T-helper 17 cell (primary cell): ENCODE measurements around the gene GLT8D1. TPM values are rescaled to one million over a fixed set of nuclear protein-coding genes. Genes with fewer than 3 reads are reported as not detected.

ENCODE experiments used
- ATAC-seq: fragments of 150-1000 bp; cut with Tn5 transposase; 2 replicates; pipeline ENCODE4 v1.10.0; 2021; ENCODE audit warnings: mild to moderate bottlenecking, moderate library complexity
- DNase-seq, 3 donors: peaks; one replicate each; pipeline versions ENCODE4 v3.0.0 to v3.0.0-alpha.2; 2020 to 2021
- H3K9me3 ChIP-seq: one replicate; pipeline ENCODE4 v1.7.0; 2013; ENCODE audit warnings: low read length, mild to moderate bottlenecking; ENCODE audit not compliant: control insufficient read depth, poor library complexity, severe bottlenecking
- H3K27ac Mint-ChIP-seq: one replicate; pipeline ENCODE4 v1.8.0; 2022; ENCODE audit warnings: mild to moderate bottlenecking, moderate library complexity, mixed read lengths
- H3K27me3 Mint-ChIP-seq: one replicate; pipeline ENCODE4 v1.8.0; 2022; ENCODE audit warnings: mixed read lengths
- H3K36me3 Mint-ChIP-seq: one replicate; pipeline ENCODE4 v1.8.0; 2022; ENCODE audit warnings: low read depth, mixed read lengths
- H3K4me1 Mint-ChIP-seq: one replicate; pipeline ENCODE4 v1.8.0; 2022; ENCODE audit warnings: mild to moderate bottlenecking, mixed read lengths
- H3K4me3 Mint-ChIP-seq: one replicate; pipeline ENCODE4 v1.8.0; 2022; ENCODE audit warnings: mild to moderate bottlenecking, moderate library complexity, mixed read lengths
- total RNA-seq, 4 donors: library from RNA in 2 of 4; stranded (reverse) in 2 of 4; gene quantifications; one replicate each; pipeline ENCODE4 v1.2.3 and lab custom pipeline; 2022 to 2026

Gene GLT8D1
- total RNA-seq, 2 donors from 2014 or later, result 18.9 to 23.0 TPM

DNA sequence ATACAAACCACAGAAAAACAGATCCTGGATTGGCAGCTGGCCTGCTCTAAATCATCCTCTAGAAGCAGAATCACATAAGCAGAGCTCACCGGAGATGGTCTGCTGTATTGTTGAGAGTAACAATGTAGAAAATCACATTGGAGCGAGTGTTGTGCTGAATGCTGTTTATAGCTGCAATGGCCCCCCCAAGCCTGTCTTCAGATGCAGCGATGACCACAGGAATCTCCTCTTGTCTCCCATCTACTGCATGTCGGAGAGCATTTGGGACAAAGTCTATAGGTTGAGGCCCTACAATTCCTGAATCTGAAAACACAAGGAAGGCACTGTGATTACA is 8.0 kb downstream of the GLT8D1 start:
- H3K27ac Mint-ChIP-seq, result peak overlapping the region; percentile 27
- peaks cover 7% of the 10 kb centered on the region for H3K36me3 Mint-ChIP-seq
- no peaks in the 10 kb centered on the region for H3K9me3 ChIP-seq
- H3K4me3 Mint-ChIP-seq, result no peak overlapping the region
- no peak for ATAC-seq
- peaks cover 8% of the 10 kb centered on the region for H3K4me1 Mint-ChIP-seq
- no peak for DNase-seq
- H3K27me3 Mint-ChIP-seq, result no peaks in the 10 kb centered on the region

DNA sequence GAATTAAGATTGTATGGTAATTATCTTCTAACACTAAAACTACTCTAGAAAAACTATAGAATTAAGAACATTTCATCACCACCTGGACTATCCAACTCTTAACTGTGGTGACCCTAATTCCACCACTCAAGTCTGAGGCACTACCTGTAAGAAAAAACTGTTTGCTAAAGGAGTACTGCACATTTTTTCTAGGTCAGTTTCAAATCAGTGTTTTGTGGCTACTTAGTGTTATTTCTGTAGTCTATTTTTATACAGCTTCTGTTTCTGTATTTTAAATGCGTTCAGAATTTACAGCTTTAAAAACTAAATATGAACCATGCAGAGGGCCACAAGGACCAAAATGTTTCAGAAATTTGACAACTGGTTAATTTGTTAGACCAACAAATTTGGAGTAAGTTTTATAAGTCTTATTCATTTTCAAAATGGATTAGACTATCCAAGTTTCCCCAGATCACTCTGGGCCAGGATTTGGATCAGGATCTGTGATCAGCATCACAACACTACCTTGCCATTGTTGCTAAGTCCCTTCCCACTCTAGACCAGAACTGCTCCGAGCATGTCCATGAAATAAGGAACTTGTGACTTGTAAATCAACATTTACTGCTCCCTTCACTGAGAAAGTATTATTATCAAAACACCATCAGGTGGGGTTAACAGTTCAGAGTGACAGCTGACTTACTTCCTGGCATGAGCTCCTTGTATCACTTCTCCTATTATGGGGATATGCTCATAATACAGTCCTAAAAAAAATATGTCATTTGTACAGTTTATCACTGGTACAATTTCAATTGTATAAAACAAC is 8.6 kb downstream of the GLT8D1 start:
- no peak for DNase-seq
- peak overlapping the region; percentile 27 for H3K27ac Mint-ChIP-seq
- no peak overlapping the region for H3K4me3 Mint-ChIP-seq
- ATAC-seq, result no peak
- H3K36me3 Mint-ChIP-seq, result peaks cover 7% of the 10 kb centered on the region
- peaks cover 8% of the 10 kb centered on the region for H3K4me1 Mint-ChIP-seq
- no peaks in the 10 kb centered on the region for H3K9me3 ChIP-seq
- H3K27me3 Mint-ChIP-seq, result no peaks in the 10 kb centered on the region

DNA sequence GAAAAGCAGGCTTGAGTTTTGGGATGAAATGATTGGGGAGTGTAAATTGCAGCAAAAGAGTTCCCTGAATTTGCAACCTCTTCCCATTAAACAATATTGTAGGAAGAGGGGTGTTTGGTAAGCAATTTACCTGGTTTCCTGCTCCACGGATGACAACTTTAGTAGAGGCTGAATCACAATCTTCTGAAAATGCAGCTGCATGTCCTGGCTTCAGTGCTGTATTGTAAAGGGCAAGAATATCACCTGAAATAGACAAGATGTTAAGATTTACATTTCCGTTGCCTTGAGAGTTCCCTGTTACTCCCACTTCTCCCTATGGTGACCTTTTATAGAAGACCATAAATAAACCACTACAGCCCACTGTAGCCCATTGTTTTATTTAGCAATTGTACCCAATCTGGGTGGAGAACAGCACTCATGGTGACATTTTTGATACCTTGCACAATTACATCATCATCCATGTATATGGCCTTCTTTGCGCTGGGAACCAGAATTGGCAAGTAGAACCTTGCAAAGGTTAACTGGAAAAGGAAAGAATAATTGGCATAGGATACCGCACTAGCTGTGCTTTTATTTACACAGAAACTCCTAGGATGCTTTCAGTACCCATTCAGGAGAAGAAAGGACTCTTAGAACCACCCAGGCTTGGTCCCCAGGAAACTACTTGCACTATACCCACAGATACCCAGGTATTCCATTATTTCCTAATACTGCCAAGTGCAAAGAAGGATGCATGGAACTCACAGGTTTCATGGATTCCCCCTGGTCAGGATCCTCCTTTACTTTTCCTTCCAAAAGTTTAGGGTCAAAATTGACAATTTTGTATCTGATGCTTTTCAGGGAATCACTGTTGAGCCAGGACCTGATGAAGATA is 9.6 kb downstream of the GLT8D1 start:
- H3K9me3 ChIP-seq, result no peaks in the 10 kb centered on the region
- Mint-ChIP-seq H3K36me3 (peaks cover 7% of the 10 kb centered on the region), H3K4me1 (peaks cover 6% of the 10 kb centered on the region), H3K27me3 (no peaks in the 10 kb centered on the region), H3K4me3 (no peak overlapping the region), H3K27ac (peak overlapping the region; percentile 27)
- ATAC-seq (peak; percentile 6), DNase-seq (no peak)

DNA sequence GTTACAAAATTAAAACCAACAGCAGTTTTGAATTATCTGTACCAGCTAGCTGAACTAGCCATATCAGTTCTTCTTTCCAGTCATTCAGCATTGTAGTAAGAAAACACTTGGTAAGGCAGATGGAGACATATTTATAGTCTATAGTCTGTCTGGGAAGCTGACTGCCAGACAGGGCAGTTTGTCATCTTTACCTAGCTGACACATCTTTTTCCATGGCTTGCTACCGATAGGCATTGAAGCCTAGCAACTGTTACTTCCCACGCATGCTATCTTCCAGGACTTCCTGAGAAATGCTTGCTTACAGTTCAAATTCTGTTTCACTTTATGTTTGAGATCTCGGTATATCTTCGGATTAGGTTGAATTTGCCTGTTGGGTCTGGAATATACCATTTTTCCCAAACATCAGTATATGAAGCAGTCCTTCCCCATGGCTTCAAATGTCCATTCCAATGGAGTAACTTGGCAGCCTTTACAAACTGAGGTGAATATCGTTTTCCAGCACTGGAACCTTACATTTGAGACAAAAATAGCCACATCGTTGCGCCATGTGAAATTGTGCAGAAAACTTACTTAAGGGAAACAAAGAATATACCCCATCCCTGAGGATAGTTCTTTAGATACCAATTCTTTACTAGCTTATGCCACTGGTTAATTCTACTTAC is 10.9 kb downstream of the GLT8D1 start:
- H3K4me1 Mint-ChIP-seq, result peaks cover 10% of the 10 kb centered on the region
- H3K27ac Mint-ChIP-seq, result peak overlapping the region; percentile 27
- no peaks in the 10 kb centered on the region for H3K9me3 ChIP-seq
- no peak for DNase-seq
- peaks cover 11% of the 10 kb centered on the region for H3K36me3 Mint-ChIP-seq
- ATAC-seq, result no peak
- no peaks in the 10 kb centered on the region for H3K27me3 Mint-ChIP-seq
- no peak overlapping the region for H3K4me3 Mint-ChIP-seq

DNA sequence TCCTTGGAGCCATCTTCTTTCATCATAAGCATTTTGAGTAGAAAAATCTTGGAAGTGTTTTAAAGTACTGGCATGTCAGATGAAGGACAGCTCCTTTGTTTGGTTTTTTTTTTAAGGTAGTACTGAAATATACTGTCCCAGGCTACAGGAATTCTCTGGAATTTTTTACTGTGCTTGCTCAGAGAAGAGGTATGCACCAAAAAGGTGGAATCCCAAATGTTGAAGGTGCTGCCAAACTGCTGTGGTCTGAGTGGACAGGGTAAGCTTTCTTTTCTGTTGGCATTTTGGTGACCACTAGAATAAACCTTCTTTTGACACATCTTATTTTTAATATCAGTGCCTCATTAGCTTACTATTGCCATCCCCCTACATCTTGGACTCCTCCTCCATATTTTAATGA is 12.5 kb downstream of the GLT8D1 start:
- H3K36me3 Mint-ChIP-seq, result peaks cover 11% of the 10 kb centered on the region
- DNase-seq (no peak), ATAC-seq (no peak)
- peak overlapping the region; percentile 86 for H3K27ac Mint-ChIP-seq
- H3K27me3 Mint-ChIP-seq, result no peaks in the 10 kb centered on the region
- H3K9me3 ChIP-seq, result no peaks in the 10 kb centered on the region
- peaks cover 13% of the 10 kb centered on the region for H3K4me1 Mint-ChIP-seq
- H3K4me3 Mint-ChIP-seq, result peak overlapping the region; percentile 31

DNA sequence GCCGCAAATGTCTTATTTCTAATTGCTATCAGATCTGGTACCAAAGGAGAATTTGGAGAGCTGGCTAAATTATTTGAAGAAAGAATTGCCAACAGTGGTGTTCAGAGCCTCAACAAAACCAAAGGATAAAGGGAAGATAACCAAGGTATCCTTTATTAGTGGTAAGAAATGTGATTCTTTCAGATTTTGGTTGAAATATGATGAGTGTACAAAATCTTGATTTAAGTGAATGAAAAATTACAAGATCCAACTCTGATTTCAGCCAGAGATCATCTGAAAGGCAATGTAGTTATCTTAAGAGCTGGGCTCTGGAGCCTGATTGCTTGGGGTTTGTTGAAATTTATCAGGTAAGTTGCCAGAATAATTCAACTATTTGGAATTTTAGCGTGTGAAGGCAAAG is 15.0 kb downstream of the GLT8D1 start:
- DNase-seq, result no peak
- Mint-ChIP-seq H3K4me3 (no peak overlapping the region), H3K36me3 (peaks cover 11% of the 10 kb centered on the region), H3K4me1 (peaks cover 24% of the 10 kb centered on the region), H3K27me3 (no peaks in the 10 kb centered on the region), H3K27ac (peak overlapping the region; percentile 97)
- ATAC-seq, result no peak
- no peaks in the 10 kb centered on the region for H3K9me3 ChIP-seq

DNA sequence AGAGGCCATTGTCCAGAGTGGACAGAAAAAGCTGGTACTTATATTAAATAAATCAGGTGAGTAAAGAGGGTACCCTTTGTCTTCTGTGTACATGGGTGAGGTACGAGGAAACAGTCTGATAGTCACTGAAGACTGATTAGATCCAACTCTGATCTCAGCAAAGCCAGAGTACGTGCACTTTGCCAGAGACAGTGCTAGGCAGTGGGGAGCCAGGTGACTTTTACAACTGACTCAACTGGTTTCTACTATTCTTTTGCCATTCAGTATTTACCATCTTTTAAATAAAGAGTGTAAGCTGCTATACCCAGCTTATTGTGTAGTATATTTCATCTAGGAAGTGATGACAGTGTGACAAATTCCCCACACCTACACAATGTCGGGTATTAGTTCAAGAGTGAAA is 16.4 kb downstream of the GLT8D1 start:
- no peak for ATAC-seq
- no peaks in the 10 kb centered on the region for H3K9me3 ChIP-seq
- H3K4me3 Mint-ChIP-seq, result peak overlapping the region; percentile 41
- H3K27me3 Mint-ChIP-seq, result no peaks in the 10 kb centered on the region
- H3K4me1 Mint-ChIP-seq, result peaks cover 30% of the 10 kb centered on the region
- H3K27ac Mint-ChIP-seq, result peak overlapping the region; percentile 97
- H3K36me3 Mint-ChIP-seq, result peaks cover 11% of the 10 kb centered on the region
- no peak for DNase-seq

DNA sequence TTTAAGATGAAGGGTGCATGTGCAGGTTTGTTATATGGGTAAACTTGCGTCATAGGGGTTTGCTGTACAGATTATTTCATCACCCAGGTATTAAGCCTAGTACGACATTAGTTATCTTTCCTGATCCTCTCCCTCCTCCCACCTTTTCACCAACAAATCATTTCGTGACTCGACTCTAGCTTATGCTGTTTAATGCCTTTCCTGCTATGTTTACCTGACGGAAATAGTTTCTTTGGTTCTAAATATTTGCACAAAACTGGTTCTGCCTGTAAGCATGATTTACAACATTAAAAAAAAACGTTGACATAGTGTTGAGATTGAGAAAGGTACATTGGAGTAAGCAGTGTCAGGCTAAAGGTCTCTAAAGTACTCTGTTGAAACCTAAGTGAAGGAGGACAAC is 17.3 kb downstream of the GLT8D1 start:
- Mint-ChIP-seq H3K27me3 (no peaks in the 10 kb centered on the region), H3K4me1 (peaks cover 27% of the 10 kb centered on the region), H3K36me3 (peaks cover 5% of the 10 kb centered on the region), H3K27ac (peak overlapping the region; percentile 97), H3K4me3 (no peak overlapping the region)
- no peak for DNase-seq
- H3K9me3 ChIP-seq, result no peaks in the 10 kb centered on the region
- no peak for ATAC-seq

DNA sequence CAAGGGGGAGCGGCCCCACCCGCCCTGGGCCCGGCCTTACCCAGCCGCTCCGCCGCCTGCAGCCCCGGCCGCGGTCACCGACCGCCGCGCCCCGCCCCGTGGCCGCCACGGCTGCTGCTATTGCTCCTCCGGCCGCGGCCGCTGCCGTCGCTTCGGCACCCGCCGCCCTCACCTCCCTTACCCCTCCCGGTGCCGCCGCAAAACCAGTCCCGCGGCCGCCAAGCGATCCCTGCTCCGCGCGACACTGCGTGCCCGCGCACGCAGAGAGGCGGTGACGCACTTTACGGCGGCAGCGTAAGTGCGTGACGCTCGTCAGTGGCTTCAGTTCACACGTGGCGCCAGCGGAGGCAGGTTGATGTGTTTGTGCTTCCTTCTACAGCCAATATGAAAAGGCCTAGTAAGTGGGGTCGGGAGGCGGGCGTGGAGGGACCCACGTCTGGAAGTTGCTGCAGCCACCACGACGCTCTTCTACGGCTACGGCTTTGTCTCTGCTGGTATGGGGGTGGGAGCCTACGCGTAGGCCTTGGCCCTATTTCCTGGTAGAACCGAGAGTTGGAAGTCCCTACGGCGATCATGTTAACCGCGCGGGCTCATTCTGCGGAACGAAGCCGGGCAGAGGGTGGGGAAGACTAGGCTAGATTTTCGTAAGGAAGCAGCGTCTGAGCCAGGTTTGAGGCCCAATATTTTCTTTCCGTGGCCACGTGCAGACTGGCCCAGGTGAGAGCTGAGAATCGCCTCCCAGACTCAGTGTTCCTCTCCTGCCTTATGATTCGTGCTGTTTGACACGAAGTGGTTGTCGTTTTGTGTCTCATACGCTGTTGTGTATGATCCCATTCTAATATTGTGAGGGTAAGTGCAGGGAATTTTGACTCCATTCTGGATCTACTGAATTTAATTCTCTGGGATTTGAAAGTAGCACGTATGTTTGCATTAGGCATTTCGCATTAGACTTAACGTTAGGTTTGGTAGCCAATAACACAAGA is 19.6 kb downstream of the GLT8D1 start, which contains the start of the genes GNL3 and PBRM1:
TSS of gene GNL3 (plus strand) at position 324 of the 983 bp plus-strand sequence. CDS start at position 385, 61 bp downstream.
TSS of gene PBRM1 (minus strand) at position 205 of the 983 bp plus-strand sequence.
- Mint-ChIP-seq H3K36me3 (peaks cover 4% of the 10 kb centered on the region), H3K4me1 (peaks cover 36% of the 10 kb centered on the region), H3K27ac (peak within 1 kb of the TSS; percentile 97), H3K27me3 (no peaks in the 10 kb centered on the region), H3K4me3 (peak within 1 kb of the TSS; percentile 96)
- DNase-seq (peak; percentile 89 to 91 (median 90)), ATAC-seq (peak; percentile 88)
- no peaks in the 10 kb centered on the region for H3K9me3 ChIP-seq

DNA sequence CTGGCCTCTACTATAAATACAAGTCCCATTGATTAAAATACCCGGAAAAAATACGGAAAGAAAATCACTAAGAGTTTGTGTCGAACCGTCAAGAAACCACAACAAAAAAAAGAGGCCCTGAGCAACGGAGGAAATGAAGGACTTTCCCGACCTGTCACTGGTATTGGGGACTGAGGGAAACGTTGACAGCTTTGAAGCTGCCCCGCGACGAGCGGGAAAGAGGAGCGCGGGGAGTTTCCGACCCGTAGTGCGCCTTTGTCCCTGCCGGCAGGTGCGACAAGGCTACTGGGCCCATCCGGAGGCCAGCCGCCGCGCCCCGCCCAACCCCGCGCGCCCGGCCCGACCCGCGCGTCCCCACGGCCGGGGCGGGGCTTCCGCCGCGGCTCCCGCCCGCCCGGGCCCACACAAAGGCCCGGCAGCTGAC is 20.3 kb downstream of the GLT8D1 start:
- no peaks in the 10 kb centered on the region for H3K9me3 ChIP-seq
- Mint-ChIP-seq H3K4me1 (peaks cover 34% of the 10 kb centered on the region), H3K36me3 (no peaks in the 10 kb centered on the region), H3K27me3 (no peaks in the 10 kb centered on the region), H3K27ac (peak overlapping the region; percentile 97), H3K4me3 (peak overlapping the region; percentile 92)
- peak; percentile 65 to 80 (median 79) for DNase-seq
- ATAC-seq, result peak; percentile 77

DNA sequence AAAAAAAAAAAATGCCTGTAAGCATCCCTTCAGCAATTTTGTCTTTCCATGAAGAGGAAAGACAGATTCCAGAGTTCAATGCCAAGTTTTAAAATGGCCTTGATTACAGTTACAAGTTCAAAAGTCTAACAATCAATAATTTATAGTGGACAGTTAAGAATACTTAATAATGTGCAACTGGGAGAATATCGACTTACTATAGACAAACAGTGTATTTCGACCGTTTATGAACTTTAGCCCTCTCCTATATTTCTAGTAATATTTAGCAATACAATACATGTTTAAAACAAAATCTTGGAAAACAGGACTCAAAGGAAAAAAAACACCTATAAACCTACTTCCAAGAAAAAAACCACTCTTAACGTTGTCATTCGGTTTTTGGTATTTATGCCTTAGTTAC is 21.4 kb downstream of the GLT8D1 start:
- ATAC-seq (no peak), DNase-seq (no peak)
- Mint-ChIP-seq H3K36me3 (no peaks in the 10 kb centered on the region), H3K27me3 (no peaks in the 10 kb centered on the region), H3K27ac (peak overlapping the region; percentile 97), H3K4me3 (no peak overlapping the region), H3K4me1 (peaks cover 39% of the 10 kb centered on the region)
- H3K9me3 ChIP-seq, result no peaks in the 10 kb centered on the region

DNA sequence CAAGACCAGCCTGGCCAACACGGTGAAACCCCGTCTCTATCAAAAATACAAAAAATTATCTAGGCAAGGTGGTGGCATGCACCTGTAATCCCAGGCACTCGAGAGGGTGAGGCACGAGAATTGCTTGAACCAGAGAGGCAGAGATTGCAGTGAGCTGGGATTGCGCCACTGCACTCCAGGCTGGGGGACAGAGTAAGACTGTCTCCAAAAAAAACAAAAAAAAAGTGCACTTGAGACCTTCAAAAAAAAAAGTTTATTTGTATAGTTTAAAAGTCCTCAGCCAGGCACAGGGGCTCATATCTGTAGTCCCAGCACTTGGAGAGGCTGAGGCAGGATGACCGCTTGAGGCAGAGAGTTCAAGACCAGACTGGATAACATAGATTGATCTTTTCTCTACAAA is 22.0 kb downstream of the GLT8D1 start:
- Mint-ChIP-seq H3K27ac (peak overlapping the region; percentile 97), H3K27me3 (no peaks in the 10 kb centered on the region)
- no peak for DNase-seq

More for the DNA sequence above, 22.0 kb downstream of the GLT8D1 start:
- H3K36me3 Mint-ChIP-seq, result peaks cover 3% of the 10 kb centered on the region
- H3K4me3 Mint-ChIP-seq, result no peak overlapping the region
- ATAC-seq, result no peak
- no peaks in the 10 kb centered on the region for H3K9me3 ChIP-seq
- H3K4me1 Mint-ChIP-seq, result peaks cover 41% of the 10 kb centered on the region
